NCI-H146 (cell line): ENCODE data around the gene GIGYF2.

ENCODE experiments used
- DNase-seq: peaks from one replicate; lab custom pipeline; 2025; lab: John Stamatoyannopoulos, UW

GIGYF2 gene

GRCh38 chr2:232869138-232870017 lies 172.2 kb downstream of the GIGYF2 start:
- no peak for DNase-seq

- no peak for DNase-seq
Measured at GRCh38 chr2:232870018-232870765, 173.1 kb downstream of the GIGYF2 start, which contains the start of gene SNORC. Gene SNORC (plus strand): TSS chr2:232870264. CDS start chr2:232870342, 78 bp downstream.

- DNase-seq = no peak
Measured at GRCh38 chr2:232870766-232871371, 173.7 kb downstream of the GIGYF2 start.

- no peak for DNase-seq
Measured at GRCh38 chr2:232871418-232871834, 174.3 kb downstream of the GIGYF2 start.

- DNase-seq = no peak
Measured at GRCh38 chr2:232871835-232872736, 175.0 kb downstream of the GIGYF2 start.

- DNase-seq = no peak
Measured at GRCh38 chr2:232872826-232873225, 175.7 kb downstream of the GIGYF2 start.

- DNase-seq = no peak
Measured at GRCh38 chr2:232873292-232873908, 176.3 kb downstream of the GIGYF2 start.

- no peak for DNase-seq
Measured at GRCh38 chr2:232873909-232874641, 176.9 kb downstream of the GIGYF2 start.

- no peak for DNase-seq
Measured at GRCh38 chr2:232874677-232875223, 177.6 kb downstream of the GIGYF2 start.

- DNase-seq = no peak
Measured at GRCh38 chr2:232875256-232876121, 178.4 kb downstream of the GIGYF2 start.

- peak; percentile 45 for DNase-seq
Measured at GRCh38 chr2:232876161-232876977, 179.2 kb downstream of the GIGYF2 start.

GRCh38 chr2:232876978-232877441 lies 179.9 kb downstream of the GIGYF2 start:
- no peak for DNase-seq

GRCh38 chr2:232877940-232878511 lies 180.9 kb downstream of the GIGYF2 start:
- no peak for DNase-seq

GRCh38 chr2:232878855-232879617 lies 181.9 kb downstream of the GIGYF2 start:
- no peak for DNase-seq

- DNase-seq = no peak
Measured at GRCh38 chr2:232879618-232880494, 182.7 kb downstream of the GIGYF2 start.
